SK-N-SH (cell line): ENCODE measurements around the gene DUSP3. TPM values are rescaled to one million over a fixed set of nuclear protein-coding genes. Genes with fewer than 3 reads are reported as not detected.
A peak's percentile ranks its signal among the peaks of the same experiment; 100 is the strongest.

Source experiments
- CTCF ChIA-PET: fragments of 300-600, 350-600 bp; formaldehyde crosslinking; extraction: SDS; loops from one replicate; lab custom pipeline; 2021; lab: Yijun Ruan, JAX
- POLR2A ChIA-PET: fragments of 350-600 bp; sonication (Branson Sonifier 250); formaldehyde crosslinking; extraction: SDS; loops from one replicate; lab custom pipeline; 2020; ENCODE audit warnings: antibody characterized with exemption, inconsistent platforms; lab: Yijun Ruan, JAX
- DNase-seq: peaks from one replicate; pipeline ENCODE4 v3.0.0; 2012
- H2AFZ ChIP-seq: fragments of 200-600 bp; sonication (generic); 2 replicates; pipeline ENCODE4 v1.8.1; 2016; ENCODE audit warnings: antibody characterized with exemption, mild to moderate bottlenecking, low read depth
- H3F3A ChIP-seq: fragments of 200-600 bp; sonication (generic); replicated peaks from 2 replicates; pipeline ENCODE3; 2016; ENCODE audit warnings: antibody characterized with exemption, mild to moderate bottlenecking; ENCODE audit not compliant: insufficient read depth
- H3K27ac ChIP-seq, 2 experiments: fragments of 200-500 bp in 1 of 2; fragments of 200-600 bp in 1 of 2; sonication (Bioruptor generic) in 1 of 2; sonication (generic), shearing (Covaris generic) in 1 of 2; 2 replicates each; pipeline versions ENCODE4 v1.5.1 to v1.6.1; 2014 to 2016; ENCODE audit warnings: low read depth in 2 of 2, inconsistent platforms in 1 of 2, low read length in 1 of 2, mild to moderate bottlenecking in 1 of 2, mixed read lengths in 1 of 2
- H3K27me3 ChIP-seq: fragments of 200-600 bp; sonication (generic), shearing (Covaris generic); 2 replicates; pipeline ENCODE4 v1.6.1; 2016; ENCODE audit warnings: mixed run types; ENCODE audit not compliant: insufficient read depth
- H3K36me3 ChIP-seq, 2 experiments: fragments of 200-500 bp in 1 of 2; fragments of 200-600 bp in 1 of 2; sonication (Bioruptor generic) in 1 of 2; sonication (generic) in 1 of 2; replicated peaks in 1 of 2; 2 replicates each; pipeline versions ENCODE3 to v1.5.1; 2014 to 2016; ENCODE audit warnings: low read length in 1 of 2, mild to moderate bottlenecking in 1 of 2; ENCODE audit not compliant: insufficient read depth in 2 of 2, control insufficient read depth in 1 of 2
- H3K4me1 ChIP-seq, 2 experiments: fragments of 200-500 bp in 1 of 2; fragments of 200-600 bp in 1 of 2; sonication (Bioruptor generic) in 1 of 2; sonication (generic), shearing (Covaris generic) in 1 of 2; 2 replicates each; pipeline versions ENCODE4 v1.5.1 to v1.6.1; 2014 to 2016; ENCODE audit warnings: low read depth in 1 of 2, low read length in 1 of 2, mixed run types in 1 of 2; ENCODE audit not compliant: insufficient read depth in 2 of 2, control insufficient read depth in 1 of 2
- H3K4me2 ChIP-seq: fragments of 200-600 bp; sonication (generic), shearing (Covaris generic); 2 replicates; pipeline ENCODE4 v1.6.1; 2017; ENCODE audit warnings: mixed run types
- H3K4me3 ChIP-seq, 2 experiments: fragments of 200-500 bp in 1 of 2; fragments of 200-600 bp in 1 of 2; sonication (Bioruptor generic) in 1 of 2; sonication (generic), shearing (Covaris generic) in 1 of 2; 2 replicates each; pipeline versions ENCODE4 v1.5.1 to v1.8.1; 2014 to 2016; ENCODE audit warnings: low read depth in 2 of 2, inconsistent platforms in 1 of 2, low read length in 1 of 2, mild to moderate bottlenecking in 1 of 2, mixed read lengths in 1 of 2, moderate library complexity in 1 of 2
- H3K79me2 ChIP-seq: fragments of 200-600 bp; sonication (generic); 2 replicates; pipeline ENCODE4 v1.8.1; 2017; ENCODE audit warnings: mild to moderate bottlenecking; ENCODE audit not compliant: insufficient read depth
- H3K9ac ChIP-seq: fragments of 200-600 bp; sonication (generic); 2 replicates; pipeline ENCODE4 v1.6.1; 2017; ENCODE audit warnings: mixed run types
- H3K9me2 ChIP-seq: fragments of 200-600 bp; sonication (generic); 2 replicates; pipeline ENCODE4 v1.6.1; 2017; ENCODE audit warnings: mixed run types
- H3K9me3 ChIP-seq: fragments of 200-600 bp; sonication (generic); 2 replicates; pipeline ENCODE4 v1.6.1; 2017; ENCODE audit warnings: mixed run types, mild to moderate bottlenecking, moderate library complexity
- H4K20me1 ChIP-seq: fragments of 200-600 bp; sonication (generic); 2 replicates; pipeline ENCODE4 v1.6.1; 2017; ENCODE audit warnings: mild to moderate bottlenecking, mixed run types; ENCODE audit not compliant: insufficient read depth
- CHD2 ChIP-seq: fragments of 150-350 bp; IDR thresholded peaks from 2 replicates; pipeline ENCODE4 v1.6.1; 2018; ENCODE audit warnings: low read length; ENCODE audit not compliant: partially characterized antibody
- ELF1 ChIP-seq: IDR thresholded peaks from 2 replicates; pipeline ENCODE4 v1.4.0; 2012
- EZH2phosphoT487 ChIP-seq: fragments of 200-600 bp; sonication (generic); IDR thresholded peaks from 2 replicates; pipeline ENCODE4 v1.6.1; 2017; ENCODE audit warnings: low read depth, mixed run types, mild to moderate bottlenecking, antibody characterized with exemption, moderate library complexity, borderline replicate concordance
- FOXJ3 ChIP-seq: sonication (generic); formaldehyde crosslinking; IDR thresholded peaks from 2 replicates; pipeline ENCODE4 v1.5.1; 2020; ENCODE audit warnings: mild to moderate bottlenecking, missing genetic modification reagents
- GATA2 ChIP-seq: sonication (generic); formaldehyde crosslinking; IDR thresholded peaks from 2 replicates; pipeline ENCODE4 v1.5.0; 2020; ENCODE audit warnings: mild to moderate bottlenecking, missing genetic modification reagents
- JUND ChIP-seq: IDR thresholded peaks from 2 replicates; pipeline ENCODE4 v1.4.0; 2012
- NRF1 ChIP-seq: IDR thresholded peaks from 2 replicates; pipeline ENCODE4 v1.6.1; 2012; ENCODE audit warnings: low read depth, mild to moderate bottlenecking, low read length
- POLR2AphosphoS5 ChIP-seq: IDR thresholded peaks from 2 replicates; pipeline ENCODE4 v1.6.1; 2012; ENCODE audit warnings: low read depth, low read length
- RAD21 ChIP-seq: IDR thresholded peaks from 2 replicates; pipeline ENCODE4 v1.6.1; 2012; ENCODE audit warnings: mild to moderate bottlenecking, low read length
- RCOR1 ChIP-seq: fragments of 150-350 bp; IDR thresholded peaks from 2 replicates; pipeline ENCODE4 v1.6.1; 2017; ENCODE audit warnings: antibody characterized with exemption, low read length
- REST ChIP-seq: IDR thresholded peaks from 2 replicates; pipeline ENCODE4 v1.6.1; 2012; ENCODE audit warnings: mild to moderate bottlenecking, low read depth, low read length, moderate library complexity
- RFX5 ChIP-seq: IDR thresholded peaks from 2 replicates; pipeline ENCODE4 v1.6.1; 2012; ENCODE audit warnings: mild to moderate bottlenecking, improper control_type of control experiment, low read length
- RXRA ChIP-seq: IDR thresholded peaks from 2 replicates; pipeline ENCODE4 v1.4.0; 2012; ENCODE audit warnings: low read depth, mild to moderate bottlenecking, borderline replicate concordance
- SMC3 ChIP-seq: IDR thresholded peaks from 2 replicates; pipeline ENCODE4 v1.6.1; 2012; ENCODE audit warnings: low read depth, low read length, improper control_type of control experiment
- TCF12 ChIP-seq: IDR thresholded peaks from 2 replicates; pipeline ENCODE4 v1.4.0; 2012
- TEAD4 ChIP-seq: IDR thresholded peaks from 2 replicates; pipeline ENCODE4 v1.4.0; 2012; ENCODE audit warnings: mild to moderate bottlenecking, borderline replicate concordance; ENCODE audit not compliant: insufficient read depth
- ZBTB33 ChIP-seq: IDR thresholded peaks from 2 replicates; pipeline ENCODE4 v1.4.0; 2012; ENCODE audit warnings: low read depth, borderline replicate concordance
- WGBS: methylation state at CpG from one replicate; pipeline ENCODE4 v1.1.6; 2017; ENCODE audit warnings: low lambda C conversion rate; 5-methylcytosine and 5-hydroxymethylcytosine counted together
- polyA plus RNA-seq, 3 experiments: library from polyadenylated mRNA; depleted of rRNA; stranded (reverse); fragments of >200 nt; gene quantifications; 2 replicates each; pipeline ENCODE4 v1.2.3, GENCODE V29; 2012
- TF ChIP-seq, protein P1 (sequence below): IDR thresholded peaks from 2 replicates; pipeline ENCODE4; 2012
- TF ChIP-seq, protein P2 (sequence below): IDR thresholded peaks from 2 replicates; pipeline ENCODE4 v1.4.0; 2012; ENCODE audit warnings: low read depth

Gene DUSP3
- polyA plus RNA-seq, 1 of the 3 experiments (the other 2 are of a cell fraction), result 31.5 TPM

- CTCF ChIA-PET, result interaction anchor here (0.9 to 2.7 kb wide), 4 partner anchors 10 to 40 kb away, joined by 3 to 9 read pairs (median 4); no protein-coding TSS in a partner anchor
- DNase-seq, result no peak
- peaks cover 10% of the 10 kb centered on the region for H3F3A ChIP-seq
- H3K9me3 ChIP-seq, result no peaks in the 10 kb centered on the region
- H3K9me2 ChIP-seq, result no peaks in the 10 kb centered on the region
- 48% methylated on average over 5 of the region's 5 CpGs for WGBS
- peaks cover 0 to 15% of the 10 kb centered on the region in 2 experiments; a peak in 2 of 4 replicates for H3K4me1 ChIP-seq
- H3K9ac ChIP-seq, result no peak overlapping the region
- H2AFZ ChIP-seq, result peak overlapping the region; percentile 48; the same call in 1 of the 2 replicates
- H3K27me3 ChIP-seq, result no peaks in the 10 kb centered on the region
- no peak overlapping the region for H3K4me3 ChIP-seq
- no peaks in the 10 kb centered on the region for H3K36me3 ChIP-seq
- no peaks in the 10 kb centered on the region for H3K79me2 ChIP-seq
- TF ChIP-seq, protein P1, sequence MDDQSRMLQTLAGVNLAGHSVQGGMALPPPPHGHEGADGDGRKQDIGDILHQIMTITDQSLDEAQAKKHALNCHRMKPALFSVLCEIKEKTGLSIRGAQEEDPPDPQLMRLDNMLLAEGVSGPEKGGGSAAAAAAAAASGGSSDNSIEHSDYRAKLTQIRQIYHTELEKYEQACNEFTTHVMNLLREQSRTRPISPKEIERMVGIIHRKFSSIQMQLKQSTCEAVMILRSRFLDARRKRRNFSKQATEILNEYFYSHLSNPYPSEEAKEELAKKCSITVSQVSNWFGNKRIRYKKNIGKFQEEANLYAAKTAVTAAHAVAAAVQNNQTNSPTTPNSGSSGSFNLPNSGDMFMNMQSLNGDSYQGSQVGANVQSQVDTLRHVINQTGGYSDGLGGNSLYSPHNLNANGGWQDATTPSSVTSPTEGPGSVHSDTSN, result peak; percentile 38; the same call in 1 of the 2 replicates
- TF ChIP-seq GATA2, result no peak
- no peak for TF ChIP-seq SMC3
- TF ChIP-seq, protein P2, sequence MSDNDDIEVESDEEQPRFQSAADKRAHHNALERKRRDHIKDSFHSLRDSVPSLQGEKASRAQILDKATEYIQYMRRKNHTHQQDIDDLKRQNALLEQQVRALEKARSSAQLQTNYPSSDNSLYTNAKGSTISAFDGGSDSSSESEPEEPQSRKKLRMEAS, result no peak
- TF ChIP-seq JUND, result no peak
- TF ChIP-seq TCF12, result peak; percentile 61; the same call in 1 of the 2 replicates
- TF ChIP-seq, all 33 proteins: peak for 2
- Histone ChIP-seq H3K27ac (peak overlapping the region in 1 of 2 experiments; percentile 47; a peak in 1 of 4 replicates), H4K20me1 (no peaks in the 10 kb centered on the region), H3K4me2 (peak overlapping the region; percentile 25; the same call in 1 of the 2 replicates)
- POLR2A ChIA-PET, result no interaction called here
These were observed 44.4 kb downstream of the DUSP3 start for GRCh38 chr17:43734376-43734775.

- 75% methylated on average over 1 of the region's 1 CpG for WGBS
- Histone ChIP-seq H2AFZ (peak overlapping the region; percentile 48; the same call in 1 of the 2 replicates), H4K20me1 (no peaks in the 10 kb centered on the region), H3K4me3 (no peak overlapping the region), H3K9ac (no peak overlapping the region), H3K4me2 (peak overlapping the region; percentile 25; the same call in 1 of the 2 replicates), H3K36me3 (no peaks in the 10 kb centered on the region), H3F3A (peaks cover 10% of the 10 kb centered on the region), H3K79me2 (no peaks in the 10 kb centered on the region), H3K27ac (peak overlapping the region in 1 of 2 experiments; percentile 47; a peak in 1 of 4 replicates), H3K9me3 (no peaks in the 10 kb centered on the region), H3K9me2 (no peaks in the 10 kb centered on the region), H3K4me1 (peaks cover 0 to 15% of the 10 kb centered on the region in 2 experiments; a peak in 2 of 4 replicates), H3K27me3 (no peaks in the 10 kb centered on the region)
- TF ChIP-seq RAD21, result no peak
- TF ChIP-seq, protein P1, result no peak
- TF ChIP-seq EZH2phosphoT487, result no peak
- TF ChIP-seq REST, result no peak
- TF ChIP-seq FOXJ3 (CRISPR knock-in tag), result no peak
- TF ChIP-seq RFX5, result no peak
- no peak for TF ChIP-seq ELF1
- TF ChIP-seq JUND, result no peak
- TF ChIP-seq GATA2, result no peak
- TF ChIP-seq NRF1, result no peak
- TF ChIP-seq POLR2AphosphoS5, result no peak
- TF ChIP-seq TCF12, result no peak
- no peak for TF ChIP-seq CHD2
- TF ChIP-seq, protein P2, result no peak
- no peak for TF ChIP-seq RXRA
- no peak for TF ChIP-seq ZBTB33
- TF ChIP-seq TEAD4, result no peak
- TF ChIP-seq RCOR1, result no peak
- ChIA-PET POLR2A (no interaction called here), CTCF (interaction anchor here (0.9 to 2.7 kb wide), 6 partner anchors 8 to 60 kb away, joined by 3 to 9 read pairs (median 3); no protein-coding TSS in a partner anchor)
- no peak for DNase-seq
These were observed 44.8 kb downstream of the DUSP3 start for GRCh38 chr17:43733956-43734355.
